HG03159 (cell line): ENCODE measurements around the gene TAS1R3.
A peak's percentile ranks its signal among the peaks of the same experiment; 100 is the strongest.

Experiments
- ATAC-seq: cut with Tn5 transposase; IDR thresholded peaks from one replicate; pipeline ENCODE4 v1.9.1; 2021; ENCODE audit warnings: mild to moderate bottlenecking, moderate library complexity; ENCODE audit not compliant: unreplicated experiment

The TAS1R3 gene

GRCh38 chr1:1335792-1336248, 4.7 kb downstream of the TAS1R3 start:
- no peak for ATAC-seq

GRCh38 chr1:1336446-1336845, 5.4 kb downstream of the TAS1R3 start:
- no peak for ATAC-seq

- no peak for ATAC-seq
Measured at GRCh38 chr1:1336931-1337792, 6.1 kb downstream of the TAS1R3 start.

DNA sequence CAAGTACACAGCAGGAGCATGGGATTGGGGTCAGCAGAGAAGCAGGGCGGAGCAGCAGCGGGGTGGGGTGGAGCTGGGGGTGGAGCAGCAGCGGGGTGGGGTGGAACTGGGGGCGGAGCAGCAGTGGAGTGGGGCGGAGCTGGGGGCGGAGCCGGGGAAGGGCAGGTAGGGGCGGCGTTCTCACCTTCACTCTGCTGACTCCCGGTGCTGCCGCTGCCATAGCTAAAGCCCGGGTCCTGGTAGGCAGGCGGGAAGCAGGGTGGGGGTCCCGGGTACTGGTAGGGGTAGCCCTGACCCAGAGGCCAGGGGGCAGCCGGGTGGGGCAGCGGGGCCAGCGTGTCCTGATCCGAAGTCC, 6.7 kb downstream of the TAS1R3 start:
- no peak for ATAC-seq

DNA sequence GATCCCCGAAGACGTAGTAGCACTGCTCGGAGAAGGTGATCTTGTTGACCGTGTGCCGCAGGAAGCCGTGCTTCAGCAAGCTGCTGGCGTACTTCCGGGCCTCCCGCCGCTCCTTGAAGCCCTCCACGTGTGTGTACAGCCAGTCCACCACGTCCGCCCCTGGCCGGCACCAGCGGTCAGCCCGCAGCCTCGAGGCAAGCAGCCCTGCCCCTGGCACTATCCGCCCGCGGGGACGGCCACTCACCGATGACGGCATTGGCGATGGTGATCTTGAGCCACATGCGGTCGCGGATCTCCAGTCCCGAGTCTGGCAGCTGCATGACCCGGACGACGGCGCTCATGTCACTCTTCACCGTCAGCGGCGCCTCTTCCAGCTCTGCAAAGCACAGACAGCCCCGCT, 7.2 kb downstream of the TAS1R3 start:
- ATAC-seq, result no peak

- no peak for ATAC-seq
Measured at GRCh38 chr1:1340185-1340584, 9.1 kb downstream of the TAS1R3 start.

DNA sequence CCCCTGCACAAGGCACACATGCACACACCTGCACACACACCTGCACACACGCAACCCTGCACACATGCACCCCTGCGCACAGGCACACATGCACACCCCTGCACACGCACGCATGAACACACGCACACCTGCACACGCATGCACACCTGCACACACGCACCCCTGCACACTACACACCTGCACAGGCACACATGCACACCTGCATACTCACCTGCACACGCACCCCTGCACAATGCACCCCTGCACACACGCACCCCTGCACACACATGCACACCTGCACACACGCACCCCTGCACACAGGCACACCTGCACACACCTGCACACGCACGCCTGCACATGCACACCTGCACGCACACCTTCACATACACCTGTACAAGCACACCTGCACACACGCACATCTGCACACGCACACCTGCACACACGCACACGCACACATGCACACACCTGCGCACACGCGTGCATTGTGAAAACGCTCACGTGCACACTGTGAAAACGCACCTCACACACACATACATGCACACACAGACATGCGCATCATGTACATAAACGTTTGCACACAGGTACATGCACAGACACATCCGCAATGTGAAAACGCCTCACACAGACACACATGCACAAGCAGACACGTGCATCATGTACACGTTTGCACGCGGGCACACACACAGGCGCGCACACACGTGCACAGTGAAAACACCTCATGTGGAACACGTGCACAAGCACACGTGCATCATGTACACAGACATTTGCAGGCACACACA, 9.9 kb downstream of the TAS1R3 start:
- no peak for ATAC-seq

- ATAC-seq, result no peak
Measured at GRCh38 chr1:1341549-1342021, 10.5 kb downstream of the TAS1R3 start.

DNA sequence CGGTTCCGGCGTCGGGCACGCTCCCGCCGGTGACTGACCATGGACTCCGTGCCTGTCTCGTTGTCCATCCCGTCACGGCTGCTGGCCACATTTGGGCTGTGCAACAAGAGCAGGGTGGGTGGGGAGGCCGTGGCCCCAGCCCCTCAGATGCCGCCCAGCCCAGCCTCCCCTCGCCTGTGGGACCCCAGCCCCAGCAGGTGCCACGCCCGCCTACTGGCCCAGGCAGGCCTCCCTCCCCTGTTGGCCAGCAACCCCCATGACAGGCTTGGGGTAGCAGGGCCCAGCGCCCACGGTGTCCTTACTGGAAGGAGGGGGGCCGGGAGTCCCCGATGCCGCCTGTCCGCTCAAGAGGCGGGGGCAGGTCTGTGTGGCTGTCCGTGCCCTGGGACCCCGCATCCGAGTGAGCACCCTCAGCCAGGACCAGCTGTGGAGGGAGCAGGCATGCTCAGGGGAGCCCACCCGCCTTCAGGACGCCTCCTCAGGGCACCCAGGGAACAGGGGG, 11.0 kb downstream of the TAS1R3 start:
- ATAC-seq, result no peak

GRCh38 chr1:1342584-1343115, 11.6 kb downstream of the TAS1R3 start:
- ATAC-seq, result no peak

- ATAC-seq, result no peak
Measured at GRCh38 chr1:1343811-1344421, 12.8 kb downstream of the TAS1R3 start.

- ATAC-seq, result no peak
Measured at GRCh38 chr1:1344655-1345361, 13.7 kb downstream of the TAS1R3 start.

DNA sequence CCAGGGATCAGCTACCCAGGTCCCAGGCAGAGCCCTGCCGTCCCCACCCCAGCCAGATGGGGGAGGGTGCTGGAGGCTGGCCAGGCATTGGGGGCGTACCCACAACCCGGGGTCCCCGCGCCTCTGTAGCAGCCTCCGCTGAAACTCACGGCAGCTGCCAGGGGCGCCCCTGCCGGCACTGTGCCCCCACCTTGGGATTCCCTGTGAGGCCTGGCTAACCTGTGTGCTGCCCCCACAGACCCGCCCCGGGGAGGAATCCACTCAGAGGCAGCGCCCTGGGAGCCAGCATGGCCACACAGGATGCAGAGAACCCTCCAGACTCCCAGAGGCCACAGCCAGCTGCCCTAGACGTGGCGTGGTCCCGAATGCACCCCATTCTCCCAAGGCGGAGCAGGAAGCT, 14.3 kb downstream of the TAS1R3 start:
- ATAC-seq, result no peak

GRCh38 chr1:1345860-1346500, 14.9 kb downstream of the TAS1R3 start:
- ATAC-seq, result no peak

- ATAC-seq, result no peak
Measured at GRCh38 chr1:1346501-1346890, 15.4 kb downstream of the TAS1R3 start.

DNA sequence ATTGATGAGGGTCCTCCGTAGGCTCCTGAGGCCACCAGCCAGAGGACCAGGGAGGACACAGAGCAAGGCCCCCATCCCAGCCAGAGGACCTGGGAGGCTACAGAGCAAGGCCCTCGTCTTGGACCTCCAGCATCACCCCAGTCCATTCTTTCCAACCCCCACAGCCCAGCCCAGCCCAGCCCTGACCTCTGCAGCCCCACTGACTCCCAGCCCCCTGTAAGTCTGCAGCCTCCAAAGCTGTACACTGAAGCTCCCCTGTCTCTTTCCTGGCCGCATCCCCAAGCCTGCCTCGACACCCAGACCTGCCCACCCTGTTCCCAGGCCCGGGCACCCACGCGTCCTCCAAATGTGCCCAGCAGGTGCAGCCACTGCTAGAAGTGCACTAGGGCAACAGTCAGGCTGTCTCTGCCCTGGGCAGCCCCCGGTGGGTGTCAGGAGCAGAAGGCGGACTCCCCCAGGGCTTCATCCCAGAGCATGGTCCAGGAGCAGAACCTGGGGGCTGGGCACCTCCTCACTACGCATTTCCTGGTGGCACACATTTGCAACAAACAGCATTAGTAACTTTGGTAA, 16.0 kb downstream of the TAS1R3 start:
- no peak for ATAC-seq

DNA sequence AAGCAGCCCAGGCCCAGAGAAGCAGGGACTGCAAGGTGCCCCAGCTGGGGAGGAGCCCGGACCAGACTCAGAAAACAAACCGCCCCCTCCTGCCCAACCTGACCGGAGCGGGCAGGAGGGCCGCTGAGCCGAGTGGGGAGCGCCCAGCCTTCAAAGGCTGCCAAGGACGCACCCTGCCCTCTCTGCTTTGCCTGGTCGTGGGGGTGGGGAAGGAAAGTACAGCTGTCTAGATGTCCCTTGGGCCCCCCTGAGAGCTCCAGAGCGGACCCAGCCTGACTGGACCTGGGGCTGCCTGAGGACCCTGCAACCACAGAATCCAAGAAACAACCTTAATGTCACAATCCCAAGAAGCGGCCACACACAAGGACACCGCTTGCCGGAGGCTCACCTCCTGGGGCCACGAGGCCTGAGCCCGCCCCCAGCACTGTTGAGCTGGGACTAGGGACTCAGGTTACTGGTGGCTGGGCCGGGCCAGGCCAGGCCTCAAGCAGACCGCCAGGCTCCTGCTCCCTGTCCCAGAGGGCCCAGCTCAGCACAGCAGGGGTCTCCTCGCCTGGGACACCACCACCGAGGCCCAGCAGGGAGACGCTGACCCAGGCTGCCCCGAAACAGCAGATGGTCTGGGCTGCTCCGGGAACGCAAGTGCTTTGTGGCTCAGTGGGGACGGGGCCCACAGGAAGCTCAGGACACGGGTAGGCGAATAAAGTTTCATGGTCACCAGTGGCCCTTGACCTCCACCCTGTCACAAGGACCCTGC, 16.8 kb downstream of the TAS1R3 start:
- no peak for ATAC-seq

- ATAC-seq, result peak; percentile 33
Measured at GRCh38 chr1:1348420-1349255, 17.6 kb downstream of the TAS1R3 start.
